Loucy (cell line): ENCODE data around the gene MYDGF.
"Not testable (repeated sequence)": the region's sequence is repeated elsewhere in the genome, so short reads cannot be mapped to it uniquely, and the experiment has no call there.

Experiments used
- H2AFZ ChIP-seq: fragments of 200-600 bp; sonication (generic); 2 replicates; pipeline ENCODE4 v1.6.0; 2016; ENCODE audit warnings: antibody characterized with exemption, mild to moderate bottlenecking, low read length, moderate library complexity
- H3F3A ChIP-seq: fragments of 200-600 bp; 2 replicates; pipeline ENCODE4 v1.6.0; 2016; ENCODE audit warnings: antibody characterized with exemption, low read depth, mild to moderate bottlenecking
- H3K27me3 ChIP-seq: fragments of 200-600 bp; sonication (generic); 2 replicates; pipeline ENCODE4 v1.6.1; 2014; ENCODE audit warnings: low read length, mild to moderate bottlenecking; ENCODE audit not compliant: insufficient read depth, poor library complexity, severe bottlenecking
- H3K36me3 ChIP-seq: fragments of 200-600 bp; sonication (generic); 2 replicates; pipeline ENCODE4 v1.6.1; 2016; ENCODE audit warnings: low read length; ENCODE audit not compliant: insufficient read depth
- H3K4me1 ChIP-seq: fragments of 200-600 bp; sonication (generic); 2 replicates; pipeline ENCODE4 v1.5.1; 2014; ENCODE audit warnings: low read length, mild to moderate bottlenecking; ENCODE audit not compliant: insufficient read depth, poor library complexity, severe bottlenecking
- H3K4me2 ChIP-seq: fragments of 200-600 bp; sonication (generic); 2 replicates; pipeline ENCODE4 v1.6.0; 2014; ENCODE audit warnings: antibody characterized with exemption, low read length, low read depth, mild to moderate bottlenecking; ENCODE audit not compliant: poor library complexity, severe bottlenecking
- H3K4me3 ChIP-seq: fragments of 200-600 bp; sonication (generic); 2 replicates; pipeline ENCODE4 v1.5.1; 2014; ENCODE audit warnings: low read length, mild to moderate bottlenecking, mixed read lengths; ENCODE audit not compliant: poor library complexity, severe bottlenecking
- H3K79me2 ChIP-seq: fragments of 200-600 bp; sonication (generic); 2 replicates; pipeline ENCODE4 v1.6.1; 2014; ENCODE audit warnings: low read length; ENCODE audit not compliant: insufficient read depth
- H3K9ac ChIP-seq: fragments of 200-600 bp; sonication (generic); 2 replicates; pipeline ENCODE4 v1.6.0; 2014; ENCODE audit warnings: mild to moderate bottlenecking, low read depth, low read length, moderate library complexity; ENCODE audit not compliant: poor library complexity, severe bottlenecking
- H3K9me2 ChIP-seq: fragments of 200-600 bp; sonication (generic); replicated peaks from 2 replicates; pipeline ENCODE4 v1.6.1; 2016; ENCODE audit warnings: low read depth, low read length, mixed read lengths
- H3K9me3 ChIP-seq: fragments of 200-600 bp; sonication (generic); 2 replicates; pipeline ENCODE4 v1.6.1; 2014; ENCODE audit warnings: mild to moderate bottlenecking, antibody characterized with exemption, low read length, low read depth; ENCODE audit not compliant: insufficient read depth
- H4K20me1 ChIP-seq: fragments of 200-600 bp; sonication (generic); 2 replicates; pipeline ENCODE4 v1.6.0; 2014; ENCODE audit warnings: antibody characterized with exemption, low read length, mild to moderate bottlenecking; ENCODE audit not compliant: insufficient read depth, poor library complexity, severe bottlenecking
- CTCF ChIP-seq: fragments of 200-600 bp; sonication (generic); conservative IDR thresholded peaks from 2 replicates; pipeline ENCODE4 v1.5.1; 2014; ENCODE audit warnings: mild to moderate bottlenecking, antibody characterized with exemption, low read length
- EZH2phosphoT487 ChIP-seq: fragments of 200-600 bp; IDR thresholded peaks from 2 replicates; pipeline ENCODE4 v1.6.1; 2018; ENCODE audit warnings: antibody characterized with exemption, mild to moderate bottlenecking, moderate library complexity, borderline replicate concordance

The MYDGF gene

GRCh38 chr19:4717191-4717965, 47.2 kb upstream of the MYDGF start:
- Histone ChIP-seq H3K9ac (no peak overlapping the region), H3K9me3 (no peaks in the 10 kb centered on the region), H3K9me2 (no peaks in the 10 kb centered on the region), H3K79me2 (peaks cover 29% of the 10 kb centered on the region), H3K4me3 (no peak overlapping the region), H3K27me3 (no peaks in the 10 kb centered on the region), H3F3A (no peaks in the 10 kb centered on the region), H3K36me3 (peaks cover 53% of the 10 kb centered on the region; the same call in 1 of the 2 replicates), H3K4me1 (peaks cover 9% of the 10 kb centered on the region), H4K20me1 (peaks cover 13% of the 10 kb centered on the region), H2AFZ (no peak overlapping the region), H3K4me2 (no peak overlapping the region)
- TF ChIP-seq CTCF (no peak), EZH2phosphoT487 (no peak)

DNA sequence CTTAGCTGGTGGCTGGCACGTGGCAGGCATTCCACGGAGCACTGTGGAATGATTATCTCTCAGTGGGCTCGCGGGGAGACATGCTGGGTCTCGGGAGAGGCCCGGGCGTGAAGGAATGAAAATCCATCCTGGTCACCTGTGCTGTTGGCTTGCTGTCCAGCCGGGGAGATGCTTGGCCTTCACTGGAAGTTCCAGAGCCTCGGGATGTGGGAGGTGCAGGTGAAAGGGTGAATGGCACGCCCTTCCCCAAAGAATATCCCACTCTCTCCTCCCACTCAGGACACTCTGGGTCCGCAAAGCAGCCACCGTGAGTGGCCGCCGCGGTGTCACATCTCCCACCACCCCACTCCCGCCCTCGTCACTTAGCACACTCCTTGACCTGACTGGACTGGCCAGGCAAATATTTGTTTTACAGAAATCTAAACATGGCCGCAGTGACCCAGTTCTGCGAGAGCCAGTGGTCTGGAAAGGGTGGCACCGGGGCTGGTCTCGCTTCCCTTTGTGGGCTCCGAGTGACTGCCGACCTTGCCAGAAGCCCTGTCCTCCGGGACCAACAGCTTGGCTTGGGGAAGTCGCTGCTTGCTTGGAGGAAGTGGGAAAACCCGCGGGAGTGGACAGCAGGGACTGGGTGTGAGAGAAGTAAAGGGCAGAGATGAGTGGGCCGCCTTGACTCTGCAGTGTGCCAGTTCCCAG, 45.5 kb upstream of the MYDGF start:
- no peak overlapping the region for H3K9ac ChIP-seq
- H3K4me2 ChIP-seq: no peak overlapping the region
- H3K36me3 ChIP-seq: peaks cover 67% of the 10 kb centered on the region; the same call in 1 of the 2 replicates
- H3K4me1 ChIP-seq: no peaks in the 10 kb centered on the region
- H3K4me3 ChIP-seq: no peak overlapping the region
- peaks cover 12% of the 10 kb centered on the region; the same call in 1 of the 2 replicates for H3K79me2 ChIP-seq
- H2AFZ ChIP-seq: no peak overlapping the region
- no peaks in the 10 kb centered on the region for H3F3A ChIP-seq
- H4K20me1 ChIP-seq: peaks cover 7% of the 10 kb centered on the region
- no peaks in the 10 kb centered on the region for H3K9me2 ChIP-seq
- H3K27me3 ChIP-seq: no peaks in the 10 kb centered on the region
- no peak for TF ChIP-seq CTCF
- TF ChIP-seq EZH2phosphoT487: no peak
- H3K9me3 ChIP-seq: no peaks in the 10 kb centered on the region

DNA sequence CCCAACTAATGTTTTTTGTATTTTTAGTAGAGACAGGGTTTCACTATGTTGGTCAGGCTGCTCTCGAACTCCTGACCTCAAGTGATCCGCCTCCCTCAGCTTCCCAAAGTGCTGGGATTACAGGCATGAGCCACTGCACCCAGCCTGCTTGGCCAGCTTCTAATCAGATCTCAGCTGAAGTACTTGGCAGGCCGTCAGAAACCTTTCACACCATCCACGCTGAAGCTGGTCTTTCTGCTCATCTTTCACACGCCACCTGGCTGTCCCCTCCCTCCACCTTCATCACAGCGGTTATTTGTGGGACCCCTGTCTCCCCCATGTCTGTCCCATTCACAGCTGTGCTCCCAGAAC, 45.0 kb upstream of the MYDGF start:
- H3K27me3 ChIP-seq, H3K4me1 ChIP-seq, H3K4me2 ChIP-seq, H4K20me1 ChIP-seq, H3K4me3 ChIP-seq, H3F3A ChIP-seq, H3K79me2 ChIP-seq, H3K9me3 ChIP-seq, H3K9ac ChIP-seq, H2AFZ ChIP-seq, H3K9me2 ChIP-seq: not testable (repeated sequence)
- H3K36me3 ChIP-seq: peaks cover 72% of the 10 kb centered on the region; the same call in 1 of the 2 replicates
